CD14-positive monocyte (primary cell): Measurements from ENCODE around the gene ANKRD13B. TPM values are rescaled to one million over a fixed set of nuclear protein-coding genes. Genes with fewer than 3 reads are reported as not detected.
"Not testable (repeated sequence)": the region's sequence is repeated elsewhere in the genome, so short reads cannot be mapped to it uniquely, and the experiment has no call there.

Experiments used
- DNase-seq, 3 donors: peaks; one replicate each; pipeline ENCODE4 v3.0.0-alpha.2; 2011 to 2022
- H2AFZ ChIP-seq: 2 replicates; pipeline ENCODE4 v1.6.0; 2012; ENCODE audit warnings: mild to moderate bottlenecking, low read depth, low read length, inconsistent platforms; ENCODE audit not compliant: insufficient read depth, poor library complexity, severe bottlenecking
- H3K27ac ChIP-seq, 2 donors: 1 replicate in 1 of 2; 2 replicates in 1 of 2; pipeline ENCODE4 v1.5.1; 2012 to 2013; ENCODE audit warnings: low read length in 2 of 2, control low read depth in 1 of 2, inconsistent platforms in 1 of 2, low read depth in 1 of 2, mild to moderate bottlenecking in 1 of 2
- H3K27me3 ChIP-seq, 2 donors: one replicate each; pipeline versions ENCODE4 v1.6.0 to v1.6.1; 2011 to 2013; ENCODE audit warnings: low read length in 2 of 2; ENCODE audit not compliant: control insufficient read depth in 2 of 2, insufficient read depth in 2 of 2
- H3K36me3 ChIP-seq, 2 donors: replicated peaks in 1 of 2; 1 replicate in 1 of 2; 2 replicates in 1 of 2; pipeline versions ENCODE4 v1.5.1 to v1.6.1; 2012 to 2013; ENCODE audit warnings: low read length in 2 of 2, control low read depth in 1 of 2, inconsistent platforms in 1 of 2, mild to moderate bottlenecking in 1 of 2; ENCODE audit not compliant: insufficient read depth in 2 of 2, control insufficient read depth in 1 of 2
- H3K4me1 ChIP-seq, 2 donors: 1 replicate in 1 of 2; 2 replicates in 1 of 2; pipeline versions ENCODE4 v1.5.1 to v1.6.1; 2012 to 2013; ENCODE audit warnings: low read length in 2 of 2, control low read depth in 1 of 2, inconsistent platforms in 1 of 2, mild to moderate bottlenecking in 1 of 2, moderate library complexity in 1 of 2; ENCODE audit not compliant: insufficient read depth in 2 of 2, control insufficient read depth in 1 of 2
- H3K4me2 ChIP-seq: replicated peaks from 2 replicates; pipeline ENCODE3; 2012; ENCODE audit warnings: low read length, moderate library complexity, mild to moderate bottlenecking; ENCODE audit not compliant: poor library complexity, severe bottlenecking; ENCODE audit errors: extremely low read depth
- H3K4me3 ChIP-seq, 3 experiments: fragments of 200-600 bp in 1 of 3; sonication (generic) in 1 of 3; replicated peaks in 1 of 3; 1 replicate in 2 of 3; 2 replicates in 1 of 3; pipeline ENCODE4 v1.5.1; 2011 to 2013; ENCODE audit warnings: low read length in 3 of 3, mild to moderate bottlenecking in 3 of 3, control low read depth in 2 of 3, low read depth in 2 of 3, inconsistent platforms in 1 of 3, moderate library complexity in 1 of 3
- H3K79me2 ChIP-seq: 2 replicates; pipeline ENCODE4 v1.6.0; 2012; ENCODE audit warnings: mild to moderate bottlenecking, control low read depth, inconsistent platforms, low read length, moderate library complexity; ENCODE audit not compliant: insufficient read depth
- H3K9ac ChIP-seq: 2 replicates; pipeline ENCODE4 v1.6.0; 2017; ENCODE audit warnings: low read length, mild to moderate bottlenecking; ENCODE audit not compliant: insufficient read depth, poor library complexity, severe bottlenecking
- H3K9me3 ChIP-seq, 2 donors: replicated peaks in 1 of 2; 1 replicate in 1 of 2; 2 replicates in 1 of 2; pipeline versions ENCODE4 v1.5.1 to v1.6.1; 2012 to 2013; ENCODE audit warnings: low read length in 2 of 2, control low read depth in 1 of 2; ENCODE audit not compliant: control insufficient read depth in 1 of 2, insufficient read depth in 1 of 2
- H4K20me1 ChIP-seq: 2 replicates; pipeline ENCODE4 v1.6.0; 2012; ENCODE audit warnings: mild to moderate bottlenecking, low read length, control low read depth, moderate library complexity; ENCODE audit not compliant: insufficient read depth
- H3K27ac Mint-ChIP-seq, 7 donors: one replicate each; pipeline ENCODE4 v1.8.0; 2020; ENCODE audit warnings: mild to moderate bottlenecking in 7 of 7, mixed read lengths in 7 of 7, moderate library complexity in 6 of 7, inconsistent platforms in 2 of 7
- H3K27me3 Mint-ChIP-seq, 3 donors: one replicate each; pipeline ENCODE4 v1.8.0; 2021 to 2022; ENCODE audit warnings: low read depth in 3 of 3, mild to moderate bottlenecking in 3 of 3, mixed read lengths in 3 of 3, moderate library complexity in 3 of 3, inconsistent platforms in 1 of 3
- H3K36me3 Mint-ChIP-seq, 2 donors: one replicate each; pipeline ENCODE4 v1.8.0; 2020; ENCODE audit warnings: mixed read lengths in 2 of 2, inconsistent platforms in 1 of 2, mild to moderate bottlenecking in 1 of 2
- H3K4me1 Mint-ChIP-seq: one replicate; pipeline ENCODE4 v1.8.0; 2020; ENCODE audit warnings: mild to moderate bottlenecking, mixed read lengths
- H3K4me3 Mint-ChIP-seq, 2 donors: one replicate each; pipeline ENCODE4 v1.8.0; 2020; ENCODE audit warnings: mild to moderate bottlenecking in 2 of 2, mixed read lengths in 2 of 2, moderate library complexity in 1 of 2
- H3K9me3 Mint-ChIP-seq, 7 donors: one replicate each; pipeline ENCODE4 v1.8.0; 2020 to 2022; ENCODE audit warnings: mixed read lengths in 7 of 7, mild to moderate bottlenecking in 6 of 7, moderate library complexity in 6 of 7, inconsistent platforms in 2 of 7
- WGBS: methylation state at CpG from one replicate; pipeline ENCODE4 v1.1.5; 2013; ENCODE audit warnings: missing lambda C conversion rate; ENCODE audit not compliant: insufficient coverage; 5-methylcytosine and 5-hydroxymethylcytosine counted together
- intact Hi-C, 2 donors: fragments of 100-400 bp; cut with micrococcal nuclease; formaldehyde crosslinking; loops; one replicate each; pipeline versions ENCODE4 v1.15.0 to v1.15.1; 2023
- polyA plus RNA-seq, 3 donors: library from polyadenylated mRNA; depleted of rRNA in 1 of 3; unstranded in 2 of 3; stranded (reverse) in 1 of 3; fragments of 300-500 nt in 2 of 3; fragments of >200 nt in 1 of 3; fragmentation: Illumina TruSeq in 2 of 3; gene quantifications; 1 replicate in 2 of 3; 2 replicates in 1 of 3; pipeline ENCODE4 v1.2.3, GENCODE V29; 2012 to 2021
- TF ChIP-seq, protein P1 (sequence below): fragments of 200-600 bp; IDR thresholded peaks from one replicate; pipeline ENCODE4 v1.8.0; 2022; ENCODE audit warnings: antibody characterized with exemption, mild to moderate bottlenecking

ANKRD13B gene
- polyA plus RNA-seq, 3 donors = 0.37 TPM; not detected in 2

DNA sequence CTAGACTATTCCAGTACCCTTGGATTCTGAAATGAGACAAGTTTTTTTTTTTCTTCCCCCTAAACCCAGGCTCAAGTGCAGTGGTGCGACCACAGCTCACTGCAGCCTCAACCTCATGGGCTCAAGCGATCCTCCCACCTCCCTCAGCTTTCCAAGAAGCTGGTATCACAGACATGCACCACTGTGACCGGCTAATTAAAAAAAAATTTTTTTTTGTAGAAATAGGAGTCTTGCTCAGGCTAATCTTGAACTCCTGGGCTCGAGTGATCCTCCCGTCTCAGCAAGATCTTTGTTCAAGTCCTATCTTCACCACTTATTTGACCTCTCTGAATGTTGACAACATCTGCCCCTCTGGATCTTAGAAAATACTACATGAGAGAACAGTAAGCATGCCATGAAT is 56.4 kb downstream of the ANKRD13B start:
- H3K4me3 ChIP-seq = no peak overlapping the region
- peaks cover 58 to 92% of the 10 kb centered on the region in 2 donors for H3K36me3 Mint-ChIP-seq

DNA sequence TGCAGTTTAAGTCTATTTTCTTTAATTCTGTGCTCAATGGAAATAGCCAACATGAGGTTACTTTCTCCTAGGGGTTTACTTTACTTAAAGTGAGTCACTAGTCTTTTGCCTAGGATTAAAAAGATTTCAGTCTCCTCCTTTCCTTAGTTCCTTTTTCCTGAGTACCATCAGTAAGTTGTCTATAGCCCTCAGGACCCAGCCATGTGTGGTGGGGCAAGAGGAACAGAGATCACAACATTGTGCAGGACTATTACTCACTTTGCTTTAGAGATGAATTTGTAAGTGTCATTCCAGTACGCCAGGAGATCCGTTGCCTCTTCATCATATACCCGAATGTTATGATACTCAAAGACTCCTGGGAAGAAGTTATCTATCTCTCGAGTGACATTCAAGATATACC is 57.5 kb downstream of the ANKRD13B start:
- Histone ChIP-seq H3K79me2 (peaks cover under 1% of the 10 kb centered on the region), H3K9me3 (no peaks in the 10 kb centered on the region), H3K36me3 (peaks cover 83 to 100% of the 10 kb centered on the region in 2 donors), H3K4me1 (no peaks in the 10 kb centered on the region), H3K27ac (peak overlapping the region in 1 of 2 donors; percentile 37), H3K27me3 (no peaks in the 10 kb centered on the region), H3K4me3 (no peak overlapping the region), H3K4me2 (no peak overlapping the region), H3K9ac (no peak overlapping the region), H4K20me1 (peaks cover 61% of the 10 kb centered on the region), H2AFZ (no peak overlapping the region)
- Mint-ChIP-seq H3K4me3 (no peak overlapping the region), H3K36me3 (peaks cover 59 to 90% of the 10 kb centered on the region in 2 donors), H3K27ac (peak overlapping the region in 1 of 7 donors; percentile 1), H3K9me3 (peaks cover 0 to 2% (median 0%) of the 10 kb centered on the region in 7 donors), H3K27me3 (no peaks in the 10 kb centered on the region), H3K4me1 (no peaks in the 10 kb centered on the region)
- TF ChIP-seq, protein P1, sequence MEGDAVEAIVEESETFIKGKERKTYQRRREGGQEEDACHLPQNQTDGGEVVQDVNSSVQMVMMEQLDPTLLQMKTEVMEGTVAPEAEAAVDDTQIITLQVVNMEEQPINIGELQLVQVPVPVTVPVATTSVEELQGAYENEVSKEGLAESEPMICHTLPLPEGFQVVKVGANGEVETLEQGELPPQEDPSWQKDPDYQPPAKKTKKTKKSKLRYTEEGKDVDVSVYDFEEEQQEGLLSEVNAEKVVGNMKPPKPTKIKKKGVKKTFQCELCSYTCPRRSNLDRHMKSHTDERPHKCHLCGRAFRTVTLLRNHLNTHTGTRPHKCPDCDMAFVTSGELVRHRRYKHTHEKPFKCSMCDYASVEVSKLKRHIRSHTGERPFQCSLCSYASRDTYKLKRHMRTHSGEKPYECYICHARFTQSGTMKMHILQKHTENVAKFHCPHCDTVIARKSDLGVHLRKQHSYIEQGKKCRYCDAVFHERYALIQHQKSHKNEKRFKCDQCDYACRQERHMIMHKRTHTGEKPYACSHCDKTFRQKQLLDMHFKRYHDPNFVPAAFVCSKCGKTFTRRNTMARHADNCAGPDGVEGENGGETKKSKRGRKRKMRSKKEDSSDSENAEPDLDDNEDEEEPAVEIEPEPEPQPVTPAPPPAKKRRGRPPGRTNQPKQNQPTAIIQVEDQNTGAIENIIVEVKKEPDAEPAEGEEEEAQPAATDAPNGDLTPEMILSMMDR = no peak
- no peak for DNase-seq
- intact Hi-C loops = no loop called here
- 90% methylated on average over 3 of the region's 4 CpGs for WGBS

More for the DNA sequence above, 56.4 kb downstream of the ANKRD13B start:
- H3K9me3 Mint-ChIP-seq = peaks cover 0 to 2% (median 0%) of the 10 kb centered on the region in 7 donors
- intact Hi-C loops = loop anchor here in 1 of 2 donors (10.0 kb wide), 2 partner anchors 125 to 285 kb away; partner anchors contain the start of gene SSH2
- H3K36me3 ChIP-seq = peaks cover 83 to 99% of the 10 kb centered on the region in 2 donors
- H3K27me3 Mint-ChIP-seq = no peaks in the 10 kb centered on the region
- no peaks in the 10 kb centered on the region for H3K9me3 ChIP-seq
- H3K4me3 Mint-ChIP-seq = no peak overlapping the region
- H3K4me2 ChIP-seq = no peak overlapping the region
- H4K20me1 ChIP-seq = peaks cover 64% of the 10 kb centered on the region
- no peaks in the 10 kb centered on the region for H3K4me1 ChIP-seq
- WGBS = 100% methylated on average over 1 of the region's 5 CpGs
- H3K4me1 Mint-ChIP-seq = no peaks in the 10 kb centered on the region
- TF ChIP-seq, protein P1 = no peak
- peak overlapping the region in 2 of 7 donors; percentile 66 to 70 for H3K27ac Mint-ChIP-seq
- peaks cover 8% of the 10 kb centered on the region for H3K79me2 ChIP-seq
- DNase-seq = no peak
- H3K27ac ChIP-seq = no peak overlapping the region
- H3K9ac ChIP-seq = no peak overlapping the region
- H2AFZ ChIP-seq = no peak overlapping the region
- no peaks in the 10 kb centered on the region for H3K27me3 ChIP-seq

DNA sequence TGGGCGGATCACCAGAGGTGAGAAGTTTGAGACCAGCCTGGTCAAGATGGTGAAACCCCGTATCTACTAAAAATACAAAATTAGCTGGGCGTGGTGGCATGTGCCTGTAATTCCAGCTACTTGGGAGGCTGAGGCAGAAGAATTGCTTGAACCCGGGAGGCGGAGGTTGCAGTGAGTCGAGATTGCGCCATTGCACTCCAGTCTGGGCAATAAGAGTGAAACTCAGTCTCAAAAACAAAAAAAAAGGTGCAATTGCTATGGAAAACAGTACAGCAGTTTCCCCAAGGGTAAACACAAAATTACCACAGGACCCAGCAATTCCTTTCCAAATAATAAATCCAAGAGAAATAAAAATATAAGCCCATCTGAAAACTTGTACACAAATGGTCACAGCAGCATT is 59.0 kb downstream of the ANKRD13B start:
- H3K4me3 Mint-ChIP-seq, DNase-seq, H3K27me3 ChIP-seq, H2AFZ ChIP-seq, H3K9ac ChIP-seq, intact Hi-C loops, H3K27me3 Mint-ChIP-seq, H3K4me1 Mint-ChIP-seq, H3K79me2 ChIP-seq, H3K4me1 ChIP-seq, H3K9me3 Mint-ChIP-seq, H3K9me3 ChIP-seq, H3K27ac ChIP-seq, H3K4me2 ChIP-seq, H3K4me3 ChIP-seq: not testable (repeated sequence)
- Histone ChIP-seq H4K20me1 (peaks cover 62% of the 10 kb centered on the region), H3K36me3 (peaks cover 84 to 100% of the 10 kb centered on the region in 2 donors)
- peaks cover 58 to 90% of the 10 kb centered on the region in 2 donors for H3K36me3 Mint-ChIP-seq
- peak overlapping the region in 1 of 7 donors; percentile 46 for H3K27ac Mint-ChIP-seq
- WGBS = 50% methylated on average over 2 of the region's 7 CpGs
